ENCODE measurements around the gene WDR54.
"Not testable (repeated sequence)": the region's sequence is repeated elsewhere in the genome, so short reads cannot be mapped to it uniquely, and the experiment has no call there.

WDR54 gene

GRCh38 chr2:74436111-74436805 is 14.7 kb downstream of the WDR54 start:
- no peak for DNase-seq

- DNase-seq = no peak
These were observed 15.5 kb downstream of the WDR54 start for GRCh38 chr2:74436848-74437695.

- no peak for DNase-seq
These were observed 16.7 kb downstream of the WDR54 start for GRCh38 chr2:74438248-74438647.

- DNase-seq = no peak
These were observed 17.8 kb downstream of the WDR54 start for GRCh38 chr2:74439373-74439772.

- no peak for DNase-seq
These were observed 18.4 kb downstream of the WDR54 start for GRCh38 chr2:74439803-74440377.

- DNase-seq = peak; percentile 92
These were observed 19.0 kb downstream of the WDR54 start for GRCh38 chr2:74440378-74441169.

GRCh38 chr2:74441170-74441689 is 19.7 kb downstream of the WDR54 start:
- DNase-seq = no peak

GRCh38 chr2:74441690-74442482 is 20.4 kb downstream of the WDR54 start, which contains the start of gene RTKN:
TSS of gene RTKN (minus strand) at chr2:74441937. CDS start at chr2:74441816, 121 bp downstream.
- no peak for DNase-seq

- DNase-seq = not testable (repeated sequence)
These were observed 21.2 kb downstream of the WDR54 start for GRCh38 chr2:74442483-74443297.

- no peak for DNase-seq
These were observed 23.2 kb downstream of the WDR54 start for GRCh38 chr2:74444498-74445318.

GRCh38 chr2:74447230-74447999 is 25.9 kb downstream of the WDR54 start:
- no peak for DNase-seq

- DNase-seq = no peak
These were observed 27.2 kb downstream of the WDR54 start for GRCh38 chr2:74448771-74449170.

- no peak for DNase-seq
These were observed 29.1 kb downstream of the WDR54 start for GRCh38 chr2:74450570-74451190.

- DNase-seq = peak; percentile 94
These were observed 33.4 kb downstream of the WDR54 start, which contains the start of gene INO80B for GRCh38 chr2:74454654-74455511. TSS of gene INO80B (plus strand) at chr2:74455087. CDS start at chr2:74455117, 30 bp downstream.

GRCh38 chr2:74457129-74457548 is 35.6 kb downstream of the WDR54 start:
- DNase-seq = no peak

GRCh38 chr2:74457549-74458131 is 36.1 kb downstream of the WDR54 start:
- peak; percentile 62 for DNase-seq

Data from GDM1 (cell line).